NCI-H526 (cell line): ENCODE data around the gene RITA1.
"Not testable (repeated sequence)": the region's sequence is repeated elsewhere in the genome, so short reads cannot be mapped to it uniquely, and the experiment has no call there.

Source experiments
- DNase-seq, 2 experiments: peaks; one replicate each; lab custom pipeline; 2025; lab: John Stamatoyannopoulos, UW

RITA1 gene, protein sequence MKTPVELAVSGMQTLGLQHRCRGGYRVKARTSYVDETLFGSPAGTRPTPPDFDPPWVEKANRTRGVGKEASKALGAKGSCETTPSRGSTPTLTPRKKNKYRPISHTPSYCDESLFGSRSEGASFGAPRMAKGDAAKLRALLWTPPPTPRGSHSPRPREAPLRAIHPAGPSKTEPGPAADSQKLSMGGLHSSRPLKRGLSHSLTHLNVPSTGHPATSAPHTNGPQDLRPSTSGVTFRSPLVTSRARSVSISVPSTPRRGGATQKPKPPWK

DNA sequence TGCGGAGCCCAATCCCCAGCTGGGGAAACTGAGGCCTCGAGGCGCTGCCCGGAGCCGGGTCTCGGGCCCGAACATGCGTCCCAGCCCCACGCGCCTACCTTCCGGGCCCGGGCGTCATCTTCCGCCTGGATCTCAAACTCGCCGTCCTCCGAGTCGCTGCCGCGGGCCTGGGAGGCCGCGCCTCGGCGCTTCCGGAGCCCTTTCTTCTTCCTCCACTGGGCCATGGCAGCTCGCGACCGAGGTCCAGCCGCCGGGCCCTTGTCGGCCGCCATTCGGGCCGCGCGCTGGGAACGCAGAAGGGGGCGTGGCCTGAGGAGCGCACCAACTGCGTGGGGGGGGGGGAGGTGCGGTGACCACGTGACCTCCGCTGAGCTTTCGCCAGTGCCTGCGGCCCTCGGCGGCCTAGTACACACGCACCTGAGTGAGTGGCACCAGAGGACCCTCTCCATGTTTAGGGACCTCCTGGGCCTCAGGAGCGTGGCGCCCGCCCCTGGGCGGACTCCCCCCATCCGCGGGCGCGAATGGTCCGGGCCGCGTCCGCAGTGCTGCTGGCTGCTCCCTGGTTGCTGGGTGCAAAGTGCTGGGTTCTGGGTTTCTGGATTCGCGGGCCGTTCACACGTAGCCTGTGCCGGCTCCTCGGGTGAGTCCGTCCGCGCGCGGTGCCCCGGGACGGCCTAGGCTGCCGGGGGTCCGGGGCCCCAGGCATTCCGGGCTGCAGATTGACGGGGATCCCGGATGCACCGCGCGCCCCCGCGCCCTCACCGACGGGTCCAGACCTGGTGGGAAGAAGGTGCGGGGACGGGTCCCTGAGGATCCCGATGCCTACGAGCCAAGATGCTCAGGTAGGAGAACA, at the start of gene RITA1, which contains the start of gene DDX54:
Gene RITA1, plus strand, starts transcription at position 542 of the 853 bp plus-strand sequence. CDS start 1,026 bp downstream, outside the sequence.
Gene DDX54, minus strand, starts transcription at position 299 of the 853 bp plus-strand sequence. Its CDS starts 27 bp downstream, at position 272.
- peak; percentile 74 to 86 for DNase-seq

DNA sequence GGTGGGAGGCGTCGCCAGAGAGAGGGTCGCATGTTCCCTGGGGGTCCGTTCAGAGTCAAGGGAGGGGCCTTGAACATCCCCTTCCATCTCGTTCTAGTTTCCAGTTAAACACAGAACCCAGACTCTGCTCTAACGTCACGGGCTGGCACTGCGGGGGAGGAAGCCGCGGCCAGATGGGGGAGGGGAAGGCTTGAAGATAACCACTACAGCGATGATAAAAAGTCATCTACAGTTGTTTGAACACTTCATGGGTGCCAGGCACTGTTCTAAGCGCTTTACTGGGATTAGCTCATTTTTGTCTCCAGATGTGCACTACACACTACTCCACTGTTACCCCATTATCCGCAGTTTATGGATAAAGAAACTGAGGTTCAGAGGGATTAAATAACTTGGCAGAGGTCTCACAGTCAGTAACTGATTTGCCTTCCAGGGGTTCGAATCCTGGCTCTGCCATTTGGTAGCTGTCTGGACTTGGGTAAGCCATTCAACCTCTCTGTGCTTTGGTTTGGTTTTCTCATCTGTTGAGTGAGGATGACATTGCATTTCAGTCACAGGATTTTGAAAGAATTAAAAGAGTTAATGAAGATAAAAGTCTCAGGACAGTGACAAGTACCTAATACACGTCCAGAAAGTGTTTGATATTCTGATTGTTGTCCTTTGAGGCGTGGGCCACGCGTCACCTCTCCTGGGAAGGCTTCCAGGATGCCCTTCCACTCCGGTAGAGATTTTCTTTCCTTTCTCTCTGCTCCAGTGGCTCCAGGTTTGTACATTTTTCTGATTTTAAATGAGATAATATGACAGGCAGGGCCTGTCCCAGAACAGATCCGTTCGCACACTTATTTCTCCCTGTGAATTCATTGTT, 49.2 kb upstream of the RITA1 start:
- DNase-seq, result peak in 1 of 2 experiments; percentile 48

DNA sequence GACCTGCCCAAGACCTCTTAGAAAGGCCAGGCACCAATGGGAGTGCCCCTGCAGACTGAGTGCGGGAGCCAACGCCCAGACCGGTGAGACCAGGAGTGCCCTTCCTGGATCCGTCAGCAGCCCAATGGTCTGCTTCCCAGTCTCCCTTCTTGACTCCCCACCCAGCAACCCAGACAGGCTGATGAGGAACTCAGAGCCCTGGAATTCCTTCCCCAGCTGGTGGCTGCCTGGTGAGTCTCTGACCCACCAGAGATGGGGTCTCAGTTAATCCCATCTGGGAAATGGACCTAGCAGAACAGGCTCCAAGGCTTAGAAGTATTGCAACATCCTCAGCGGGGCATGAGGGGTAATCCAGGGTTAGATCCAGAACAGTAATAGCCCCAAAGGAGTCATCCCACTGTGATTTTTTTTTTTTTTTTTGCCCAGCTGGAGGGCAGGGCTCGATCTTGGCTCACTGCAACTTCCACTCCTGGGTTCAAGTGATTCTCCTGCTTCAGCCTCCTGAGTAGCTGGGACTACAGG, 48.5 kb upstream of the RITA1 start:
- no peak for DNase-seq

DNA sequence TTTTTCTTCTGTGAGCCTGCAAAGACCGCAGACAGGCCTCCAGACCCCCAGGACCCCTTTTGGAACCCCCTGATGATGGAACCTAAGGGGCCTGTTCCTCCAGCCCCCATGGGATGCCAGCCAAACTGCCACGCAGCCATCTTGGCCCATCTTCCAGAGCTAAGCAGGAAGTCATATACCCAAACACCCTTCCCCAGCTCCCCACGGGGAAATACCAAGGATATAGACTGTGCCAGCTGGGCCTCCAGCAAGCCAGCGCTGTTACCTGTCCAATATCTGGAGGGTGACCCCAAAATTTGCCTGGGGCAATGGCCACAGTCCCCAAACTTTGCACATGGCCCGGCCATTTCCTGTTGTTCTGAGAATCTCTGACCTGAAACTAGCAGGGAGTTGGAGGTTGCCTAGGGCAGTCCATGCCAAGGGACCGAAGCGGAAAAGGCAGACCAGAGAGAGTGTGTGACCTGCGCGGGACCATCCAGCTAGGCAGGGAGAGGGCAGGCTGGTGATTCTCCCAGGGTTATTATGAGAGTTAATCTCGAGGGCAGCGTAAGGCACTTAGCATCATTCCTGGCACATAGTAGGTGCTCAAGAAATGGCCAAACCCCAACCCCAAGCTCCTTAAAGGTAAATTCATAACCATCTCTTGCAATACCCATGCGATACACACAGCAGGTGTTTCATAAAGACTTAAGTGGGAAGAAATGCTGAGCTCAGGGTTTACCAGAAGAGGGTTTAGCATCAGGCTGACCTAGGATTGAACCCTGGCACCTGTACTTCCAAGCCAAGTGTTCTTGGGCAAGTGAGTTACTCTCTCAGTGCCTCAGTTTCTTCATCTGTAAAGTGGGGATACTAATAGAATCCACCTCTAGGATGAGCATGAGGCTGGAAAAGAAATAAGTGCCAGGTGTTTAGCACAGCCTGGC, 47.4 kb upstream of the RITA1 start:
- no peak for DNase-seq

- DNase-seq, result no peak
Observed at GRCh38 chr12:113138826-113139225, 46.7 kb upstream of the RITA1 start.

DNA sequence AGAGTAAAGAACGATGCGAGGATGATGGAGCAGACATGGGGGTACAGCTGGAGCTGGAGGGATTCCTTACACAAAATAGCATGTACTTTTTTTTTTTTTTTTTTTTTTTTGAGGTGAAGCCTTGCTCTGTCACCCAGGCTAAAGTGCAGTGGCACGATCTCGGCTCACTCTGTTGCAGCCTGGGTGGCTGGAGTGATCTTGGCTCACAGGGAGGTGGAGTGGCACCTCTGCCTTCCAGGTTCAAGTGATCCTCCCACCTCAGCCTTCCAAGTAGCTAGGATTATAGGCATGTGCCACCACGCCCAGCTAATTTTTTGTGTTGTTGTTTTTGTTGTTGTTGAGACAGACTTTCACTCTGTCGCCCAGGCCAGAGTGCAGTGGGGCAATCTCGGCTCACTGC, 44.8 kb upstream of the RITA1 start:
- no peak for DNase-seq

GRCh38 chr12:113141716-113142115, 43.8 kb upstream of the RITA1 start:
- not testable (repeated sequence) for DNase-seq

DNA sequence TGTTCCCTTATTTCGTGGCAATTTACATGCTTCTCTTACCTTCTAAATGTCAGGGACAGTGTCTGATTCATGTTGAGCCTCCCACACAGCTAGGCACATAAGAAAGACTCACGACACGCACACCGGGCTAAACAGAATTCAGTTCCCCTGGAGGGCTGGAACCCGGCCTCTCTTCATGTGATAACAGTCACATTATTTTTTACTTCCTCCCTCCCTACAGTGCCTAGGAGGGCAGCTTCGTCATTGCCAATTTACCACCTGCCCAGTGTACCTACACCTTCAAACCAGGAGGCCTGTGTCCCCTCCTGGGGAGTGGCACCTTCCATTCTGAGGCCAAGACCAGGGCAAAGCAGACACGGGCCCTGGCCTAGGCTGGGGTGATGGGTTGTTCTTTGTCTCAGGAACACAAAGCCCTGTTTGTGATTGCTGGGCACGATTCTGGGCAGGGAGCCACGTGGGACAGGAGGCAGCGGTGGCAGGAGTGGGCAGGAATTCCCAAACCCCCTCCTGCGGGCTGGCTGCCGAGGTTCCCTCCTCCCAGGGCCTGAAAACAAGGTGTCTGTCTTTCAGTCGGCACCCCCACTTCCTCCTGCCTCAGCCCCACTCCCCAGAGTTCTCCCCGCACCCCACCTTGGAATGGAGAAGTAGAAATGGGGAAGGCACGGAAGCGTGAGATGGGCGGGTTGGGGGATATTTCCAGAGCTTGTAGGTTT, 43.2 kb upstream of the RITA1 start:
- DNase-seq, result peak in 1 of 2 experiments; percentile 12

GRCh38 chr12:113142886-113143332, 42.6 kb upstream of the RITA1 start:
- no peak for DNase-seq

GRCh38 chr12:113143959-113144358, 41.6 kb upstream of the RITA1 start:
- DNase-seq, result no peak

- no peak for DNase-seq
Observed at GRCh38 chr12:113144806-113145205, 40.7 kb upstream of the RITA1 start.

DNA sequence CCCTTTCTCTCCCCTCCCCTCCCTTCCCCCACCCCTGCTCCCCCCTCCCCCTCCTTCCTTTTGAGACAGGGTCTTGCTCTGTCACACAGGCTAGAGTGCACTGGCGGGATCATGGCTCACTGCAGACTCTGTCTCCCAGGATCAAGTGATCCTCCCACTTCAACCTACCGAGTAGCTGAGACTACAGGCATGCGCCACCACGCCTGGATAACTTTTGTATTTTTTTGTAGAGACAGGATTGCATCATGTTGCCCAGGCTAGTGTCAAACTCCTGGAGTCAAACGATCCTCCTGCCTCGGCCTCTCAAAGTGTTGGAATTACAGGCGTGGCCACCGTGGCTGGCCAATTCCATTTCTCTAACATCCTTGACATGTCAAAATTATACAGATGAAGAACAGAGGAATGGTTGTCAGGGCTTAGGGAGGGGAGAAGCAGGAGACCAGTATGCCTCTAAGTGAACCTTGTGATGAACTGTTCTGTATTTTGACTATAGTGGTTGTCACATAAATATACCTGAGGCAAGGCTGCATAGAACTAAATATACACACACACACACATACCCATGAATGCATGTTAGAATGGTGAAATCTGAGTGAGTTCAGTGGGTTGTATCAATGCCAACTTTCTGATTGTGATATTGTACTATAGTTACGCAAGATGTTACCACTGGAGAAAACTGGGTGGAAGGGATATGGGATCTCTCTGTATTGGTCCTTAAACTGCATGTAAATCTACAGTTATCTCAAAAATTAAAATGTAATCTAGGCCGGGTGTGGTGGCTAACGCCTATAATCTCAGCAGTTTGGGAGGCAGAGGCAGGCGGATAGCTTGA, 39.6 kb upstream of the RITA1 start:
- DNase-seq, result no peak

DNA sequence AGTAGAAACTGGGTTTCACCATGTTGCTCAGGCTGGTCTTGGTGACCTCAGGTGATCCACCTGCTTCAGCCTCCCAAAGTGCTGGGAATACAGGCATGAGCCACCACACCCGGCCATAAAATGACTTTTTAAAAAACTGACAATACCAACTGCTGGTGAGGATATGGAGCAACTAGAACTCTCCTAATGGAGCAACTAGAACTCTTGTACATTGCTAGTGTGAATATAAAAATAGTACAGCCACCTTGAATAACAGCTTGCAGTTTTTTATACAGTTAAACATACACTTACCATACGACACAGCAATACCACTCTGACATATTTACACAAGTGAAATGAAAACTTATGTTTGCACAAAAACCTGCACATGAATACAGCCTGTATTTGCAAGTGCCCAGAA, 38.5 kb upstream of the RITA1 start:
- no peak for DNase-seq

DNA sequence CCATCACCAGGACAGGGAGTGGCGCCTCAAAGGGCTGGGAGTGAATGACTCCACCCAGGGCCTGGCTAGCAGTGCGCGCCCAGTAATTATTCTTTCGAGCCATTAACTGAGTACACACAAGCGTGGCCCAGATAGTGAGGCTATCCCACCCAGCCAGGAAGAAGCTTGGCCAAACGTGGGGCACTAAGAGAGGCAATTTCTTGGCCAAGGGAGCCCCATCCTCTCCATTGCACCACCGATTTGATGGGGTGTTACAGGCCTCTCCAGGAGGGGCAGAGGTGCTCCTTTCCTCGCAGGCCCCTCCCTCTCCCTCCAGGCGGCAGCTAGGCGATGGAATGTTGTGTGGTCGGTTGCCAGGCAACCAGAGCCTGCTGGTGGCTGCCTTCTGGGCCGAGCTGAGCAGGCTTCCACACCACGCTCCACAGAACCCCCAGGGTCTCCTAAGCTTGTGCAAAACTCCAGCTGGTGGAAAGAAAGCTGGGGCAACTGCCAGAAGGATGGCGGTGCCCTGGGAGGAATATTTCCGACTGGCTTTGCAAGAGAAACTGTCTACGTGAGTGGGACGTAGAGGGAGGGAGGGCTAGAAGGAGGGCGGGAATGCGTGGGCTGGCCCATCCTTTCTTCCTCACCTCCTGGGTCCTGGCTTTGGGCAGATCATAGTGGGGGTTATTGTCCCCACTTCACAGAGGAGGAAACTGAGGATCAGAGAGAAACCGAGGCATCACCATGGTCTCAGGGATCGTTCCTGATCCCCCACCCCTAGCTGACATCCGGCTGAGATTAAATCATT, 36.0 kb upstream of the RITA1 start, which contains the start of gene CFAP73:
Gene CFAP73, plus strand, starts transcription at position 364 of the 790 bp plus-strand sequence. Its CDS starts 134 bp downstream, at position 498.
- peak; percentile 87 to 90 for DNase-seq

- DNase-seq, result no peak
Observed at GRCh38 chr12:113151655-113152054, 33.9 kb upstream of the RITA1 start.

GRCh38 chr12:113152196-113152834, 33.2 kb upstream of the RITA1 start:
- no peak for DNase-seq
